ENCODE measurements around the gene LRCH1.

DNA sequence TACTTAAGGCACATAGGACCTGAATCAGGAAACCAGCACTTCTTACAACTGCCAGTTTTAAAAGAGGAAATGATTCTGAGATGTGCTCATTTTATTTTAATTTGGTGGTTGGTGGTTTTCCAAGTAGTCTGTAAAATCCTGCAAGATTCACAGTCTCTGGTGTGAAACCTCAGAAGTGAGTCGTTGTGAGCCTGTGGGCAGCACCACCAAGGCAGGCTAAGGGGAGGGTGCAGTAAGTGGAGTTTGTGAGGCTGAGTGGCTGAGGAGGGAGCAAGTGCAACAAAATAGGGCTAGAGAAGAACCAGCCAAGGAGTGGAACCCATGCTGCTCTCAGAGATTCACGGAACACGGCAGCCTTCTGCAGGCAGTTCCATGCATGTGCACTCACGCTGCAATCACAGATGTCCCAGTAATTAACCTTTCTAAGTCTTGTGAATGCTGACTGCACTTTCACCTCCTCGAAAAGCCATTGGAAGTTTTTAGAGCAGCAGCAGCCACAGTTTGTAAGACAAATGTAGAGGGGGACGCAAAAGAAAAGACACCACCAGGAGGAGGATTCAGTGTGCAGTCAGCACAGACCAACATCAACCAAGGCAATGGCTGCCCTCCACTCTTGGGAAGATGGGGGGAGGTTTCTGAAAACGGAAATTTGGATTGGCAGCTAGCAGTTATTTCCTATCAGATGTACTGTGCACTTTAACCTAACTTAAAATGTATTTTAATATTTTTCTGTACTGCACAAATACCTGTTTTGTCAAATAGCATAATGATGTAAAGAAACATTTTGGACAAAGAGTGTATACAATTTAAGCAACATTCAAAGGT is 199.1 kb downstream of the LRCH1 start:
- no peak for TF ChIP-seq POLR2AphosphoS5 (IDR thresholded peaks at IDR 0.05; ENCODE audit: low read depth)
- TF ChIP-seq, protein P1, sequence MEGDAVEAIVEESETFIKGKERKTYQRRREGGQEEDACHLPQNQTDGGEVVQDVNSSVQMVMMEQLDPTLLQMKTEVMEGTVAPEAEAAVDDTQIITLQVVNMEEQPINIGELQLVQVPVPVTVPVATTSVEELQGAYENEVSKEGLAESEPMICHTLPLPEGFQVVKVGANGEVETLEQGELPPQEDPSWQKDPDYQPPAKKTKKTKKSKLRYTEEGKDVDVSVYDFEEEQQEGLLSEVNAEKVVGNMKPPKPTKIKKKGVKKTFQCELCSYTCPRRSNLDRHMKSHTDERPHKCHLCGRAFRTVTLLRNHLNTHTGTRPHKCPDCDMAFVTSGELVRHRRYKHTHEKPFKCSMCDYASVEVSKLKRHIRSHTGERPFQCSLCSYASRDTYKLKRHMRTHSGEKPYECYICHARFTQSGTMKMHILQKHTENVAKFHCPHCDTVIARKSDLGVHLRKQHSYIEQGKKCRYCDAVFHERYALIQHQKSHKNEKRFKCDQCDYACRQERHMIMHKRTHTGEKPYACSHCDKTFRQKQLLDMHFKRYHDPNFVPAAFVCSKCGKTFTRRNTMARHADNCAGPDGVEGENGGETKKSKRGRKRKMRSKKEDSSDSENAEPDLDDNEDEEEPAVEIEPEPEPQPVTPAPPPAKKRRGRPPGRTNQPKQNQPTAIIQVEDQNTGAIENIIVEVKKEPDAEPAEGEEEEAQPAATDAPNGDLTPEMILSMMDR (conservative IDR thresholded peaks at IDR 0.05; ENCODE audit: low read depth in 2 of 2), result 0 out of 4 replicates have a peak, but pooled peaks of 1 of the 2 experiments have one; percentile 16
- TF ChIP-seq JUNB (IDR thresholded peaks at IDR 0.05; ENCODE audit: unreplicated experiment), result no peak
- TF ChIP-seq EZH2 (IDR thresholded peaks at IDR 0.05; ENCODE audit: low read depth, unreplicated experiment), result no peak
